RWPE2 (cell line): ENCODE results near the gene TCTN1.
"Not testable (repeated sequence)": the region's sequence is repeated elsewhere in the genome, so short reads cannot be mapped to it uniquely, and the experiment has no call there.

Experiments used
- ATAC-seq: fragments of 200-7000 bp; cut with Tn5 transposase; 3 replicates; pipeline ENCODE4 v1.9.1; 2021; ENCODE audit warnings: low read depth
- DNase-seq: peaks from one replicate; pipeline ENCODE4 v3.0.0-alpha.2; 2020; ENCODE audit warnings: low spot score
- H3K27ac ChIP-seq: fragments of 450-650 bp; 2 replicates; pipeline ENCODE4 v1.5.1; 2017; ENCODE audit warnings: mild to moderate bottlenecking; ENCODE audit not compliant: poor library complexity, severe bottlenecking
- H3K27me3 ChIP-seq: fragments of 250-450 bp; sonication (Bioruptor Pico); 2 replicates; pipeline ENCODE4 v1.5.1; 2021; ENCODE audit warnings: mild to moderate bottlenecking, moderate library complexity; ENCODE audit not compliant: insufficient read depth, poor library complexity, severe bottlenecking
- H3K36me3 ChIP-seq: fragments of 250-450 bp; sonication (Bioruptor Pico); 2 replicates; pipeline ENCODE4 v1.5.1; 2020; ENCODE audit warnings: low read depth, mild to moderate bottlenecking, moderate library complexity
- H3K4me1 ChIP-seq: fragments of 250-450 bp; sonication (Bioruptor Pico); 2 replicates; pipeline ENCODE4 v1.5.1; 2021; ENCODE audit warnings: mild to moderate bottlenecking, moderate library complexity; ENCODE audit not compliant: insufficient read depth, poor library complexity, severe bottlenecking
- H3K4me3 ChIP-seq: fragments of 250-450 bp; sonication (Bioruptor Pico); 2 replicates; pipeline ENCODE4 v1.5.1; 2021; ENCODE audit warnings: mild to moderate bottlenecking, moderate library complexity; ENCODE audit not compliant: severe bottlenecking
- H3K9me3 ChIP-seq: fragments of 250-450 bp; sonication (Bioruptor Pico); 2 replicates; pipeline ENCODE4 v1.5.1; 2021; ENCODE audit warnings: mild to moderate bottlenecking, moderate library complexity; ENCODE audit not compliant: severe bottlenecking
- TF ChIP-seq, protein P1 (sequence below): fragments of 450-650 bp; IDR thresholded peaks from one replicate; pipeline ENCODE4 v1.5.1; 2017; ENCODE audit warnings: mild to moderate bottlenecking, moderate library complexity; ENCODE audit not compliant: poor library complexity, severe bottlenecking

Gene TCTN1

DNA sequence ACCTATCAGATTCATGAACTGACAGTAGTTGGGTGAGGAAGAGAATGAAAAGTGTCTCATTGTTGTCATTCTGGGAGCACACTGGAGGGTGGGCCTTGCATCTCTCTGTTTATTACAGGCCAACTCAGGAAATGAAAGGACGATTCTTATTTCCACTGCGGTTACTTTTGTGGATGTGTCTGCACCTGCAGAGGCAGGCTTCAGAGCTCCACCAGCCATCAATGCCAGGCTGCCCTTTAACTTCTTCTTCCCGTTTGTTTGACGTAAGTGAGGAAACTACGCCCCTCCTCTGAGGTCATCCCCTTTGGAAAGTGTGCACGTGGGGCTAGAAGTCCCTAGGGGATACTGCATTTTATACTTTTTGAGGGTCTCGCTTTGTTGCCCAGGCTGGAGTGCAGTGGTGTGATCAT is 33.7 kb downstream of the TCTN1 start:
- Histone ChIP-seq H3K27ac (no peak overlapping the region), H3K9me3 (no peaks in the 10 kb centered on the region), H3K4me1 (no peaks in the 10 kb centered on the region), H3K27me3 (no peaks in the 10 kb centered on the region), H3K4me3 (no peak overlapping the region), H3K36me3 (0 out of 2 replicates have a peak, but pooled peaks cover 5% of the 10 kb centered on the region)
- DNase-seq (no peak), ATAC-seq (no peak)
- TF ChIP-seq, protein P1, sequence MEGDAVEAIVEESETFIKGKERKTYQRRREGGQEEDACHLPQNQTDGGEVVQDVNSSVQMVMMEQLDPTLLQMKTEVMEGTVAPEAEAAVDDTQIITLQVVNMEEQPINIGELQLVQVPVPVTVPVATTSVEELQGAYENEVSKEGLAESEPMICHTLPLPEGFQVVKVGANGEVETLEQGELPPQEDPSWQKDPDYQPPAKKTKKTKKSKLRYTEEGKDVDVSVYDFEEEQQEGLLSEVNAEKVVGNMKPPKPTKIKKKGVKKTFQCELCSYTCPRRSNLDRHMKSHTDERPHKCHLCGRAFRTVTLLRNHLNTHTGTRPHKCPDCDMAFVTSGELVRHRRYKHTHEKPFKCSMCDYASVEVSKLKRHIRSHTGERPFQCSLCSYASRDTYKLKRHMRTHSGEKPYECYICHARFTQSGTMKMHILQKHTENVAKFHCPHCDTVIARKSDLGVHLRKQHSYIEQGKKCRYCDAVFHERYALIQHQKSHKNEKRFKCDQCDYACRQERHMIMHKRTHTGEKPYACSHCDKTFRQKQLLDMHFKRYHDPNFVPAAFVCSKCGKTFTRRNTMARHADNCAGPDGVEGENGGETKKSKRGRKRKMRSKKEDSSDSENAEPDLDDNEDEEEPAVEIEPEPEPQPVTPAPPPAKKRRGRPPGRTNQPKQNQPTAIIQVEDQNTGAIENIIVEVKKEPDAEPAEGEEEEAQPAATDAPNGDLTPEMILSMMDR: no peak

DNA sequence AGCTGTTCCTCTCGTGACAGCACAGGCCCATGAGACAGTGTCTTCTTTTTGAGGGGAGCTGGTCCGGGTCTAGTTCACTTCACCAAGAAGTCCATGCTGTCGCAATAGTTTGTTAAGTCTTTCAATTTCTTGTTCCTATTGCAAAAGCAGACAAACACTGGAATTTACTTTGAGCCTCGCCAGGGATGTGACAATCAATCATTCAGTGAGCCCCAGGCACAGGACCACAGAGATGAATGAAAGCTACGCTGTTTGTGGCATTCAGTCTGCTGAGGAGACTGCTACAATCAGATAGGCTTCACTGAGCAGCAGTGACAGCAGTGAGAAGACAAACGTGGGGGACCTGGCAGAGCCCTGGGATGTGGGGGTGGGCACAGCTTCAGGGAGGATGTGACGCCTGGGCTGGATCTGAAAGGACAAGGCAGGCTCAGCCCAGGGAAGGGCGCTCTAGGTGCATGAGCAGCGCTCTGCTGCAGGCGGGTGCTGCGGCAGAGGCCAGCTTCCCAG is 35.5 kb downstream of the TCTN1 start:
- Histone ChIP-seq H3K27ac (no peak overlapping the region), H3K27me3 (no peaks in the 10 kb centered on the region), H3K4me1 (no peaks in the 10 kb centered on the region), H3K4me3 (no peak overlapping the region), H3K9me3 (no peaks in the 10 kb centered on the region), H3K36me3 (no peaks in the 10 kb centered on the region)
- DNase-seq (no peak), ATAC-seq (no peak)
- TF ChIP-seq, protein P1: no peak

DNA sequence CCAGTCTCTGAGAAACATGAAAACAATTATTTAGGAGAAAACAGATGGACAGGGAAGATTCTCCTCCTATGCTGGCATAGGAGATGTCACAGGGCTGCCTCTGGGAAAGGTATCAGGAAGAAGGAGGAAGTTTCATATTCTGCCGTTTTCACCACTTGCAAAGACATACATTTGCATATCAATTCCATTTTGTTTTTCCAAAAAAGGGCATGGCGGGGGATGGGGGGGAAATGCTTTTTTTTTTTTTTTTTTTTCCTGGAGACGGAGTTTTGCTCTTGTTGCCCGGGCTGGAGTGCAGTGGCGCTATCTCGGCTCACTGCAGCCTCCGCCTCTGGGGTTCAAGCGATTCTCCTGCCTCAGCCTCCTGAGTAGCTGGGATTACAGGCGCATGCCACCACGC is 40.3 kb downstream of the TCTN1 start:
- H3K36me3 ChIP-seq, H3K9me3 ChIP-seq, ATAC-seq, H3K27me3 ChIP-seq, DNase-seq, H3K4me1 ChIP-seq, H3K27ac ChIP-seq, H3K4me3 ChIP-seq: not testable (repeated sequence)

DNA sequence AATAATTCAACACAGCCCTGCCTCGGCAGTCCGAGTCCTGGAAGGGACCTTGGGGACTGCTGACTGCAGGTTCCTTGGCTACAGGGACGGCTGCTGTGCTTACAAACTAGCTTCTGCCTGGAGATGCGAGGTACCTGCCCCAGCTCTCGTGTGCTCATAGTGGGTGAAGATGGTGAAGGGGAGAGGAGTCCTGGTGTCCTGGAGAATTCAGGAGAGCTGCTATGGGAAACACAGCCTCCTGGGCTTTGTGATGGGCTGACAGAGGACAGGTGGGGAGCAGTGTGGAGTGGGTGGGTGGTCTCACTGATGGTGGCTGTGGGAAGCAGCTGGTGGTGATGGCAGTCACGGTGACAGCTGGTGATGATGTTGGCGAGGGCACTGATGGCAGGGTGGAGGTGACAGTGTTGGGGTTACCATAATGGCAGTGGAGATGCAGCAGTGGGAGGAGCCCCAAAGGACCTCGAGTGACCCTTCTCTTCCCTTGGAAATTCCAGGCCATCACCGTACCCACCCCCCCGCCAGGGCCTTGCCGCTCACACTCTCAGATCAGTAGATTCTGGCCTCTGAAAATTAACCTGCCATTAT is 42.2 kb downstream of the TCTN1 start:
- Histone ChIP-seq H3K27me3 (no peaks in the 10 kb centered on the region), H3K9me3 (no peaks in the 10 kb centered on the region), H3K4me1 (no peaks in the 10 kb centered on the region), H3K4me3 (no peak overlapping the region), H3K27ac (no peak overlapping the region), H3K36me3 (no peaks in the 10 kb centered on the region)
- TF ChIP-seq, protein P1: no peak
- no peak for DNase-seq
- ATAC-seq: no peak

DNA sequence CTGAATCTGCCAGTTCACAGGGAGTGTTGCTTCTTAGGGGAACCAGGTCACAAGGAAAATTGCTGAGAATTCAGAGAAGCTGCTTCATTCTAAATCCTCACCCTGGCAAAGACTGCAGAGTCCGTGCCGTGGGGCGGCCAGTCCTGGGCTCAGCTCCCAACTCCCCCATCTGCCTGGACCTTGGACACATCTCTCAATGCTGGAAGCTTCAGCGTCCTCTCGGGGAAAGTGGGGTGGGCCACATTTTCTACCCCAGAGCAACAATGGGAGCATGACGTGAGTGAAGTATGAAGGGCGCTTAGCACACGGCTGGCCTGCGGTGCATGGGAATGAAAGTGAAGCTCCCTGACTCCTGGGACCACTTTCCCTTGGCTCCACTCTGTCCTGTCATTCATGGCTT is 43.8 kb downstream of the TCTN1 start:
- Histone ChIP-seq H3K36me3 (no peaks in the 10 kb centered on the region), H3K27me3 (no peaks in the 10 kb centered on the region), H3K4me3 (no peak overlapping the region), H3K4me1 (no peaks in the 10 kb centered on the region), H3K27ac (no peak overlapping the region), H3K9me3 (no peaks in the 10 kb centered on the region)
- TF ChIP-seq, protein P1: no peak
- no peak for ATAC-seq
- DNase-seq: no peak
